Panc1 (cell line): ENCODE results near the gene PRKCA. TPM values are rescaled to one million over a fixed set of nuclear protein-coding genes. Genes with fewer than 3 reads are reported as not detected.

ENCODE experiments used
- ATAC-seq: fragments of 200-7000 bp; cut with Tn5 transposase; 2 replicates; pipeline ENCODE4 v1.9.1; 2020; ENCODE audit warnings: mild to moderate bottlenecking, moderate library complexity
- BruUV-seq: library from RNA; stranded (reverse); fragments of 400-500 nt; replicated peaks from 2 replicates; lab custom pipeline; 2021; lab: Mats Ljungman, UMichigan
- CTCF ChIA-PET: fragments of 300-600 bp; sonication (Branson Sonifier 250); formaldehyde crosslinking; loops from one replicate; lab custom pipeline; 2022; ENCODE audit warnings: antibody characterized with exemption; lab: Charles Lee
- POLR2A ChIA-PET: fragments of 300-600 bp; sonication (Branson Sonifier 250); formaldehyde crosslinking; loops from one replicate; lab custom pipeline; 2022; ENCODE audit warnings: antibody characterized with exemption; lab: Charles Lee
- DNase-seq: peaks from one replicate; pipeline ENCODE4 v3.0.0-alpha.2; 2010; ENCODE audit warnings: low read depth, low spot score
- H3K27ac ChIP-seq: 2 replicates; pipeline ENCODE4 v1.5.1; 2011; ENCODE audit warnings: mild to moderate bottlenecking, low read length, inconsistent platforms
- H3K27me3 ChIP-seq: fragments of 200-500 bp; sonication (Bioruptor generic); 2 replicates; pipeline ENCODE4 v1.6.0; 2014; ENCODE audit warnings: low read length, inconsistent platforms; ENCODE audit not compliant: control insufficient read depth, insufficient read depth
- H3K36me3 ChIP-seq: fragments of 200-500 bp; sonication (Bioruptor generic); 2 replicates; pipeline ENCODE4 v1.5.1; 2014; ENCODE audit warnings: inconsistent platforms, mild to moderate bottlenecking, low read length, moderate library complexity; ENCODE audit not compliant: control insufficient read depth, insufficient read depth
- H3K4me1 ChIP-seq: 2 replicates; pipeline ENCODE4 v1.5.1; 2011; ENCODE audit warnings: inconsistent platforms, mild to moderate bottlenecking, low read length, moderate library complexity; ENCODE audit not compliant: control insufficient read depth, insufficient read depth
- H3K4me3 ChIP-seq, 2 experiments: 2 replicates each; pipeline ENCODE4 v1.5.1; 2011 to 2012; ENCODE audit warnings: low read depth in 2 of 2, low read length in 2 of 2, mild to moderate bottlenecking in 2 of 2, inconsistent platforms in 1 of 2, moderate library complexity in 1 of 2
- H3K9me3 ChIP-seq: fragments of 200-500 bp; sonication (Bioruptor generic); 2 replicates; pipeline ENCODE4 v1.5.1; 2014; ENCODE audit warnings: low read depth, mild to moderate bottlenecking, inconsistent platforms, low read length, moderate library complexity; ENCODE audit not compliant: control insufficient read depth, insufficient read depth
- CTCF ChIP-seq: fragments of 450-650 bp; IDR thresholded peaks from 2 replicates; pipeline ENCODE4 v1.5.1; 2017; ENCODE audit warnings: mild to moderate bottlenecking
- POLR2AphosphoS5 ChIP-seq: IDR thresholded peaks from 2 replicates; pipeline ENCODE4 v1.6.1; 2012; ENCODE audit warnings: mild to moderate bottlenecking, low read depth, low read length, moderate library complexity
- REST ChIP-seq, 2 experiments: IDR thresholded peaks; 2 replicates each; pipeline ENCODE4 v1.6.1; 2011 to 2012; ENCODE audit warnings: low read depth in 2 of 2, control low read depth in 1 of 2, low read length in 1 of 2, mild to moderate bottlenecking in 1 of 2, moderate library complexity in 1 of 2; ENCODE audit not compliant: insufficient read depth in 1 of 2
- SIN3A ChIP-seq: IDR thresholded peaks from 2 replicates; pipeline ENCODE4 v1.6.1; 2012; ENCODE audit warnings: low read depth, mild to moderate bottlenecking, low read length, moderate library complexity, borderline replicate concordance; ENCODE audit not compliant: insufficient read depth
- TCF7L2 ChIP-seq: IDR thresholded peaks from 2 replicates; pipeline ENCODE4 v1.6.1; 2011; ENCODE audit warnings: mild to moderate bottlenecking, low read depth, low read length, inconsistent platforms
- in situ Hi-C: cut with HindIII; loops from 2 replicates; pipeline ENCODE4 v1.10.0; 2016; ENCODE audit warnings: low sequenced_read_pairs, low pct_unique_long_range_greater_than_20kb
- intact Hi-C: fragments of 100-400 bp; cut with micrococcal nuclease; formaldehyde crosslinking; loops from one replicate; pipeline ENCODE4 v1.10.0; 2022; ENCODE audit not compliant: unreplicated experiment
- total RNA-seq: library from RNA; stranded (reverse); gene quantifications from one replicate; pipeline ENCODE4 v1.2.1, GENCODE V29; 2021; ENCODE audit not compliant: unreplicated experiment

PRKCA gene
- total RNA-seq, 1 experiment from 2014 or later, result 53.0 TPM

DNA sequence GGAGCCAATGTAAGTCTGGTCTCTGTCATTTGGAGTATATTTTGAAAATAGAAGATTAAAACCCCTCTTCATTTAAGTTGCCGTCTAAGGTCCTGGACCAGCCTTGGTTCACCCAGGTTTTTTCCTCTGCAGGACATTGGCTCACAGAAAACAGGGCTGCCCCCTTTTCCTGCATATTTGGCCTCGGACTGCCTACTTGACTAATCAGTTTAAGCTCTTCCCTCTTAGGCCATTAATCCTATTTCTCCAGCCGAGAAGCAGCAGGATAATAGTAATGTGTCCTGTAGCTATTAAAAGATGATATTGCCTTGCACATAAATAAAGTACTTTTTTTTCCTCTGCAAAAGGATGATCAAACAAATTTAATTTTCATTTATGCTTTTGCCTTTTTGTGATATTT, 52.1 kb downstream of the PRKCA start:
- Histone ChIP-seq H3K36me3 (no peaks in the 10 kb centered on the region), H3K9me3 (no peaks in the 10 kb centered on the region), H3K27me3 (no peaks in the 10 kb centered on the region), H3K4me3 (no peak overlapping the region), H3K4me1 (peaks cover 71% of the 10 kb centered on the region), H3K27ac (peak overlapping the region; percentile 60)
- in situ Hi-C loops, result no loop called here
- intact Hi-C loops, result no loop called here
- ChIA-PET CTCF (no interaction called here), POLR2A (no interaction called here)
- ATAC-seq (no peak), DNase-seq (no peak)
- no TSS peak for BruUV-seq
- TF ChIP-seq CTCF (no peak), REST (IDR thresholded peaks at IDR 0.05; ENCODE audit: insufficient read depth in 1 of 2, low read depth in 2 of 2, low read length in 1 of 2) (no peak), POLR2AphosphoS5 (no peak), TCF7L2 (no peak), SIN3A (no peak)

GRCh38 chr17:66354981-66355380, 52.6 kb downstream of the PRKCA start:
- DNase-seq, result no peak
- ChIA-PET CTCF (no interaction called here), POLR2A (no interaction called here)
- Histone ChIP-seq H3K4me3 (no peak overlapping the region), H3K27me3 (no peaks in the 10 kb centered on the region), H3K27ac (peak overlapping the region; percentile 60), H3K4me1 (peaks cover 67% of the 10 kb centered on the region), H3K9me3 (no peaks in the 10 kb centered on the region), H3K36me3 (no peaks in the 10 kb centered on the region)
- ATAC-seq, result no peak
- no TSS peak for BruUV-seq
- intact Hi-C loops, result no loop called here
- in situ Hi-C loops, result no loop called here
- TF ChIP-seq SIN3A, result no peak
- TF ChIP-seq REST (IDR thresholded peaks at IDR 0.05; ENCODE audit: insufficient read depth in 1 of 2, low read depth in 2 of 2, low read length in 1 of 2), result no peak
- no peak for TF ChIP-seq POLR2AphosphoS5
- TF ChIP-seq CTCF, result no peak
- TF ChIP-seq TCF7L2, result no peak
